Esophagus squamous epithelium (tissue), 5 donors: ENCODE measurements around the gene APBB3. TPM values are rescaled to one million over a fixed set of nuclear protein-coding genes. Genes with fewer than 3 reads are reported as not detected.

Experiments
- DNase-seq: peaks from one replicate; lab custom pipeline; 2025; lab: John Stamatoyannopoulos, UW
- H3K27ac ChIP-seq, 4 donors: fragments of 200-600 bp; sonication (generic); one replicate each; pipeline ENCODE4 v1.5.1; 2016 to 2019; ENCODE audit warnings: mild to moderate bottlenecking in 1 of 4
- H3K27me3 ChIP-seq, 4 donors: fragments of 200-600 bp; sonication (generic); 1 replicate in 3 of 4; 2 replicates in 1 of 4; pipeline versions ENCODE4 v1.5.1 to v1.6.0; 2017 to 2021; ENCODE audit warnings: antibody characterized with exemption in 1 of 4
- H3K36me3 ChIP-seq, 3 donors: fragments of 200-600 bp; sonication (generic); one replicate each; pipeline ENCODE4 v1.5.1; 2016 to 2019
- H3K4me1 ChIP-seq, 3 donors: fragments of 200-600 bp; sonication (generic); one replicate each; pipeline ENCODE4 v1.5.1; 2017 to 2019
- H3K4me3 ChIP-seq, 4 donors: fragments of 200-600 bp; sonication (generic); 1 replicate in 3 of 4; 2 replicates in 1 of 4; pipeline ENCODE4 v1.5.1; 2016 to 2019; ENCODE audit warnings: mild to moderate bottlenecking in 2 of 4, moderate library complexity in 1 of 4
- H3K9me3 ChIP-seq, 3 donors: fragments of 200-600 bp; sonication (generic); one replicate each; pipeline ENCODE4 v1.5.1; 2016 to 2019
- CTCF ChIP-seq, 6 experiments: fragments of 450-650 bp in 4 of 6; fragments of 200-600 bp in 2 of 6; sonication (generic) in 2 of 6; IDR thresholded peaks; one replicate each; pipeline ENCODE4 v1.5.1; 2016 to 2019; ENCODE audit warnings: antibody characterized with exemption in 6 of 6, mild to moderate bottlenecking in 4 of 6, moderate library complexity in 4 of 6
- POLR2A ChIP-seq, 4 donors: fragments of 450-650 bp; IDR thresholded peaks; one replicate each; pipeline ENCODE4 v1.6.1; 2017; ENCODE audit warnings: antibody characterized with exemption in 4 of 4, mild to moderate bottlenecking in 4 of 4, moderate library complexity in 3 of 4
- WGBS, 2 donors: methylation state at CpG; one replicate each; pipeline ENCODE4 v1.1.5; 2018; 5-methylcytosine and 5-hydroxymethylcytosine counted together
- intact Hi-C: fragments of 100-400 bp; cut with DNase I; formaldehyde crosslinking; loops from one replicate; pipeline ENCODE4 v1.15.0; 2022
- total RNA-seq, 4 donors: library from RNA; depleted of rRNA; stranded (reverse); fragments of >200 nt; gene quantifications; one replicate each; pipeline ENCODE4 v1.1.0, GENCODE V29; 2016
- donor health status: DM: yes; HTN: yes; CAD: no.

Gene APBB3
- total RNA-seq, 4 donors from 2014 or later: 3.4 to 10.5 (median 6.5) TPM

- peaks cover 0 to 55% (median 25%) of the 10 kb centered on the region in 3 donors for H3K36me3 ChIP-seq
- H3K4me1 ChIP-seq: peaks cover 26 to 68% (median 40%) of the 10 kb centered on the region in 3 donors
- H3K9me3 ChIP-seq: no peaks in the 10 kb centered on the region
- no peaks in the 10 kb centered on the region for H3K27me3 ChIP-seq
- TF ChIP-seq CTCF (IDR thresholded peaks at IDR 0.05) (no peak), POLR2A (IDR thresholded peaks at IDR 0.05) (no peak)
- no peak overlapping the region for H3K4me3 ChIP-seq
- no peak for DNase-seq
- WGBS, 2 donors: 83 to 93% methylated on average over 6 to 10 of the region's 11 CpGs
- peak overlapping the region; percentile 95 to 98 (median 96) for H3K27ac ChIP-seq
- intact Hi-C loops: no loop called here
Measured at GRCh38 chr5:140550147-140551079, 14.0 kb downstream of the APBB3 start.

GRCh38 chr5:140549237-140550144 lies 14.9 kb downstream of the APBB3 start:
- TF ChIP-seq CTCF (IDR thresholded peaks at IDR 0.05) (no peak), POLR2A (IDR thresholded peaks at IDR 0.05) (no peak)
- no peak for DNase-seq
- Histone ChIP-seq H3K9me3 (no peaks in the 10 kb centered on the region), H3K27me3 (no peaks in the 10 kb centered on the region), H3K4me3 (no peak overlapping the region), H3K36me3 (peaks cover 0 to 59% (median 31%) of the 10 kb centered on the region in 3 donors), H3K27ac (peak overlapping the region; percentile 95 to 98 (median 96)), H3K4me1 (peaks cover 26 to 59% (median 34%) of the 10 kb centered on the region in 3 donors)
- WGBS, 2 donors: 70 to 82% methylated on average over 2 to 3 of the region's 3 CpGs
- intact Hi-C loops: no loop called here

GRCh38 chr5:140548791-140549190 lies 15.6 kb downstream of the APBB3 start:
- H3K27ac ChIP-seq: peak overlapping the region; percentile 95 to 98 (median 96)
- no peak for DNase-seq
- peaks cover 0 to 66% (median 33%) of the 10 kb centered on the region in 3 donors for H3K36me3 ChIP-seq
- WGBS, 2 donors: 89 to 93% methylated on average over 2 to 5 of the region's 7 CpGs
- H3K4me1 ChIP-seq: peaks cover 26 to 52% (median 31%) of the 10 kb centered on the region in 3 donors
- peak overlapping the region in 3 of 4 donors; percentile 52 to 70 (median 56) for H3K4me3 ChIP-seq
- no peak for TF ChIP-seq CTCF (IDR thresholded peaks at IDR 0.05)
- no peak for TF ChIP-seq POLR2A (IDR thresholded peaks at IDR 0.05)
- intact Hi-C loops: no loop called here
- no peaks in the 10 kb centered on the region for H3K9me3 ChIP-seq
- no peaks in the 10 kb centered on the region for H3K27me3 ChIP-seq

- H3K9me3 ChIP-seq: no peaks in the 10 kb centered on the region
- H3K36me3 ChIP-seq: peaks cover 0 to 66% (median 33%) of the 10 kb centered on the region in 3 donors
- TF ChIP-seq CTCF (IDR thresholded peaks at IDR 0.05) (no peak), POLR2A (IDR thresholded peaks at IDR 0.05) (no peak)
- 0% methylated on average over 4 of the region's 5 CpGs; no CpG with 5 or more reads in 1 of the 2 donors for WGBS, 2 donors
- H3K27ac ChIP-seq: peak overlapping the region; percentile 95 to 98 (median 96)
- H3K4me1 ChIP-seq: peaks cover 26 to 47% (median 31%) of the 10 kb centered on the region in 3 donors
- H3K4me3 ChIP-seq: peak overlapping the region; percentile 36 to 70 (median 54)
- DNase-seq: no peak
- intact Hi-C loops: no loop called here
- no peaks in the 10 kb centered on the region for H3K27me3 ChIP-seq
Measured at GRCh38 chr5:140548300-140548688, 16.1 kb downstream of the APBB3 start.
